Measurements from ENCODE around the gene CD248.
"Not testable (repeated sequence)": the region's sequence is repeated elsewhere in the genome, so short reads cannot be mapped to it uniquely, and the experiment has no call there.

CD248 gene, protein sequence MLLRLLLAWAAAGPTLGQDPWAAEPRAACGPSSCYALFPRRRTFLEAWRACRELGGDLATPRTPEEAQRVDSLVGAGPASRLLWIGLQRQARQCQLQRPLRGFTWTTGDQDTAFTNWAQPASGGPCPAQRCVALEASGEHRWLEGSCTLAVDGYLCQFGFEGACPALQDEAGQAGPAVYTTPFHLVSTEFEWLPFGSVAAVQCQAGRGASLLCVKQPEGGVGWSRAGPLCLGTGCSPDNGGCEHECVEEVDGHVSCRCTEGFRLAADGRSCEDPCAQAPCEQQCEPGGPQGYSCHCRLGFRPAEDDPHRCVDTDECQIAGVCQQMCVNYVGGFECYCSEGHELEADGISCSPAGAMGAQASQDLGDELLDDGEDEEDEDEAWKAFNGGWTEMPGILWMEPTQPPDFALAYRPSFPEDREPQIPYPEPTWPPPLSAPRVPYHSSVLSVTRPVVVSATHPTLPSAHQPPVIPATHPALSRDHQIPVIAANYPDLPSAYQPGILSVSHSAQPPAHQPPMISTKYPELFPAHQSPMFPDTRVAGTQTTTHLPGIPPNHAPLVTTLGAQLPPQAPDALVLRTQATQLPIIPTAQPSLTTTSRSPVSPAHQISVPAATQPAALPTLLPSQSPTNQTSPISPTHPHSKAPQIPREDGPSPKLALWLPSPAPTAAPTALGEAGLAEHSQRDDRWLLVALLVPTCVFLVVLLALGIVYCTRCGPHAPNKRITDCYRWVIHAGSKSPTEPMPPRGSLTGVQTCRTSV

GRCh38 chr11:66316849-66317251 is at the start of gene CD248:
Gene CD248, minus strand, starts transcription at chr11:66317044. Its CDS starts 17 bp downstream, at chr11:66317027.
- Histone ChIP-seq H3K9me3 (ENCODE audit: control insufficient read depth, low read length) (no peaks in the 10 kb centered on the region), H3K27me3 (ENCODE audit: control insufficient read depth, insufficient read depth, low read length) (peaks cover 3% of the 10 kb centered on the region), H3K36me3 (ENCODE audit: control insufficient read depth, insufficient read depth, low read length) (no peaks in the 10 kb centered on the region), H3K4me3 (ENCODE audit: low read length) (no peak within 1 kb of the TSS), H3K9ac (ENCODE audit: low read length) (no peak within 1 kb of the TSS), H3K4me1 (ENCODE audit: control insufficient read depth, insufficient read depth, low read length) (peaks cover 7% of the 10 kb centered on the region)

DNA sequence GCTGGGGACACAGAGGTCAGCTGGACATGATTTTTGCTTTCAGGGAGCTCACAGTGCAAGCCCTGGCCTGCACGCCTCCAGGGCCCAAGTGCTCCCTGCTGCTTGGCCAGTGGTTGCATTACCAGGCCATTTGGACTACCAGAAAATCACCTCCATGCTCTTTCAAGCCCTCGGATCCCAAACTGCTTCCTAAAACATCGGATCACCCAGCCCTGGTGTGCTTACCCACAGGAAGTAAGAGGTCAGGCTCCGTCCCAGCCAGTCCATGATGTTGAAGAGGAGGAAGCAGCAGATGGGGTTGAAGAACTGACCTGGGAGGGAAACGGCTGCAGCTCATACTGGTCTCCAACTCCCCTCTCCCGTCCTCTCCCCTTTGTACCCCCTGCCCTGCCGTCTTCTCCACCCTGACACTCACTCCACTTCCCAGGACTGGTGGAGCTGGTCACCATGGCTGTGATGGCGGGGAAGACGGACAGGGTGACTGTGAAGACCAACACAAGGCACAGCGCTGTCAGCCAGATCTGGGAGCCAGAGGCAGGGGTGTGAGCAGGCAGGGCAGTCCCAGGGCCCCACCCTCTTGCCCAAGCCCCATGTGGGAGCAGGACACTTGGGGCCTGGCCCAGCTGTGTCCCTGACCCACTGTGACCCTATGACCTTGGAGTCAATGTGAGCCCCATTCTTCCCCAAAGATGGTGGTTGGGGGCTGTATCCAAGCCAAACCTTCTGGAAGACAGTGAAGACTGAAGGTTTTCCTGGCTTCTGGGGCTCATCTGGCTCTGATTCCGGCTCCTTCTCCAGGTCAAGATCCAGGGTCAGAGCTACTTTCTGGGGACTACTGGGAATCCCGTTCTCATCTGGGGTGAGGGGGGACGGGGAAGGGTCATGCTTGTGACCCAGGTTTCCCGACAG is 49.1 kb upstream of the CD248 start:
- Histone ChIP-seq H3K9ac (ENCODE audit: low read length) (no peak overlapping the region), H3K36me3 (ENCODE audit: control insufficient read depth, insufficient read depth, low read length) (no peaks in the 10 kb centered on the region), H3K9me3 (ENCODE audit: control insufficient read depth, low read length) (no peaks in the 10 kb centered on the region), H3K4me1 (ENCODE audit: control insufficient read depth, insufficient read depth, low read length) (peaks cover 15% of the 10 kb centered on the region), H3K4me3 (ENCODE audit: low read length) (no peak overlapping the region), H3K27me3 (ENCODE audit: control insufficient read depth, insufficient read depth, low read length) (no peaks in the 10 kb centered on the region)

DNA sequence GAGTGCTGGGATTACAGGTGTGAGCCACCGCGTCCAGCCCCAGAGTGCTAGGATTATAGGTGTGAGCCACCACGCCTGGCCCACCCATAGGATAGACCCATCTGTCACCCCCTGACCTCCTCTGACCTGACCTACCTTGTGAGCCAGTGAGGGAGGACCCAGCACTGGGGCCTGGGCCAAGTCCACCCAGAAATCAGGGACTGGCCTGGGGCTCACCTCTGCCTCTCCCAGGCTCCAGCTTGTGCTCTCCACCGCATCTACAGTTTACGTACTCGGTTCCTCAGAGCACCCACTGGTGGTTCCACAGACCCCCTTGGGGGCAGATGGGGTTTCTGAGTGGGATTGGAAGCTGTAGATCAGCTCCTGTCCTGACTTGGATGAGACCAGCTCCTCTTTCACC is 48.3 kb upstream of the CD248 start:
- Histone ChIP-seq H3K9me3 (ENCODE audit: control insufficient read depth, low read length) (no peaks in the 10 kb centered on the region), H3K9ac (ENCODE audit: low read length) (no peak overlapping the region)

DNA sequence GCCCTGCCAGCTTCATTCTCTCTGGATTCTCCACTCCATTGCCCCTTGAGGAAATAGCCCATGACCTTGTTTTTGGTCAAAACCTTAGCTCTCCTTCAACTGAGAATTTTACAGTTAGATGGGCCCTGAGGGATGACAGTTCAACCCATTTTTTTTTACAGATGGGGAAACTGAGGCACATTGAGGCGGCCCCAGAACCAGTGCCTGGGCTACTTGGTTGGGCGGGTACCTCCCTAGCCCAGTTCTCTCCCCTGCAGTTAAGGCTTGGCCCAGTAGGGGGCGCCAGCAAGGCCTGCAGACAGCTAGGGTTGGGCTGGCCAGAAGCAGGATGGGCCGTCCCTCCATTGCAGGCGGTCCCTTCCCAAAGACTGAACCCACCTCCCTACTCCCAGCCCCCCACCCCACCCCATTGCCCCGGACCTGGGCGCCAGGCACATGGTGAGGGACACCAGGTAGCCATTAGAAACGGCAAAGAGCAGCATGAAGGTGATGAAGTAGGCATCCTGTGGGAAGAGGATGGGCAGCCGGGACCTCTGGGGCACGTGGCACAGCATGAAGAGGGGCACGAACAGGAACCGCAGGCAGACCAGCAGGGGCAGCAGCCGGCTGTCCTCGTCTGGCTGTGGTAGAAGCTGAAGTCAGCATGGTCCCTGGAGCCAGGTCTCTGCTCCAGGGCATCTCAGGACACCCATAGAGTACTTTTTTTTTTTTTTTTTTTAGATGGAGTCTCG is 47.1 kb upstream of the CD248 start:
- Histone ChIP-seq H3K9ac (ENCODE audit: low read length) (peak overlapping the region; percentile 15), H3K9me3 (ENCODE audit: control insufficient read depth, low read length) (no peaks in the 10 kb centered on the region)

More for the DNA sequence above, 48.3 kb upstream of the CD248 start:
- no peaks in the 10 kb centered on the region for H3K27me3 ChIP-seq (ENCODE audit: control insufficient read depth, insufficient read depth, low read length)
- H3K4me3 ChIP-seq (ENCODE audit: low read length), result no peak overlapping the region
- H3K4me1 ChIP-seq (ENCODE audit: control insufficient read depth, insufficient read depth, low read length), result peaks cover 15% of the 10 kb centered on the region
- H3K36me3 ChIP-seq (ENCODE audit: control insufficient read depth, insufficient read depth, low read length), result no peaks in the 10 kb centered on the region

DNA sequence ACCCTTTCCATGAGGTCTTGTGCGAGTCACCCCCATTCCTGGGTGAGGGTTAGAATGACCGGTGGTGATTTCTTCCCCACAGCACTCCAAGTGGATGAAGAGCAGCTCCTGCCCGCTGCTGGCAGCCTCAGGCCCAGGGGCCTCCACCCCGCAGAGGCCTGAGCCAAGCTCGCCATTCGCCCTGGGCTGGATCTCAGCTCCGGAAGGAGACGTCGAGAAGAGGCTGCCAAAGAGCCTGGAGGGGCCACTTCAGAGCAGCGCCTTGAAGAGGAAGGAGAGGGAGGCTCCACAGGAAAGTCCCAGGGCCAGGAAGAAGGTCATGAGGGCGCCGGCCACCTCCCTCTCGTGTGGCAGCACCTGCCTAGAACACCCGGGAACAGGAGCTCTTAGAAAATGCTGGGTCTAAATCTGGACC is 46.4 kb upstream of the CD248 start:
- H3K4me1 ChIP-seq (ENCODE audit: control insufficient read depth, insufficient read depth, low read length), result peaks cover 7% of the 10 kb centered on the region
- H3K27me3 ChIP-seq (ENCODE audit: control insufficient read depth, insufficient read depth, low read length), result no peaks in the 10 kb centered on the region
- H3K9me3 ChIP-seq (ENCODE audit: control insufficient read depth, low read length), result no peaks in the 10 kb centered on the region
- H3K4me3 ChIP-seq (ENCODE audit: low read length), result no peak overlapping the region
- no peaks in the 10 kb centered on the region for H3K36me3 ChIP-seq (ENCODE audit: control insufficient read depth, insufficient read depth, low read length)
- peak overlapping the region; percentile 15 for H3K9ac ChIP-seq (ENCODE audit: low read length)

More for the DNA sequence above, 47.1 kb upstream of the CD248 start:
- no peaks in the 10 kb centered on the region for H3K36me3 ChIP-seq (ENCODE audit: control insufficient read depth, insufficient read depth, low read length)
- no peak overlapping the region for H3K4me3 ChIP-seq (ENCODE audit: low read length)
- H3K27me3 ChIP-seq (ENCODE audit: control insufficient read depth, insufficient read depth, low read length), result no peaks in the 10 kb centered on the region
- H3K4me1 ChIP-seq (ENCODE audit: control insufficient read depth, insufficient read depth, low read length), result peaks cover 7% of the 10 kb centered on the region

- Histone ChIP-seq H3K9ac (ENCODE audit: low read length) (no peak overlapping the region), H3K4me1 (ENCODE audit: control insufficient read depth, insufficient read depth, low read length) (peaks cover 7% of the 10 kb centered on the region), H3K9me3 (ENCODE audit: control insufficient read depth, low read length) (no peaks in the 10 kb centered on the region)
Observed at GRCh38 chr11:66362481-66363147, 45.8 kb upstream of the CD248 start.

DNA sequence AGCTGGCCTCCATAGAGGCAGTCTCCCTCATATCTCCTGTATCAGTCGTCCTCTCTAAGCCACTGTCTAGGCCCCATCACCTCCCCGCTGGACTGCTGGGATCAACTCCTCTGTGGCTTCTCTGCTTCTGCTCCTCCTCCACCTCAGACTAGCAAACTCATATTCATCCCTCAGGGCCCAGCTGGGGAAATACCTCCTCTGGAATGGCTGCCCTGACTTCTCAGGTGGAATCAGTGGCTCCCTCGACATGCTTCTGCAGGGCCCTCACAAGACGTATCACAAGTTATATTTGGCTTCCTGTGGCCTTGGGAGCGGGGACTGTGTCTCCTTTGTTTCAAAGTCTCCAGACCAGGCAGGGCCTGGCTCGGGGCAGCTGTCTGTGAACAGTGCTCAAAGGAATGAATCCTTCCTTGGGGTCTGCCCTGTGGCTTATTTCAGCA is 44.7 kb upstream of the CD248 start:
- H3K4me3 ChIP-seq (ENCODE audit: low read length), result no peak overlapping the region
- H3K27me3 ChIP-seq (ENCODE audit: control insufficient read depth, insufficient read depth, low read length), result no peaks in the 10 kb centered on the region
- peaks cover 7% of the 10 kb centered on the region for H3K4me1 ChIP-seq (ENCODE audit: control insufficient read depth, insufficient read depth, low read length)
- no peaks in the 10 kb centered on the region for H3K36me3 ChIP-seq (ENCODE audit: control insufficient read depth, insufficient read depth, low read length)
- H3K9ac ChIP-seq (ENCODE audit: low read length), result no peak overlapping the region
- H3K9me3 ChIP-seq (ENCODE audit: control insufficient read depth, low read length), result no peaks in the 10 kb centered on the region

More at GRCh38 chr11:66362481-66363147, 45.8 kb upstream of the CD248 start:
- Histone ChIP-seq H3K27me3 (ENCODE audit: control insufficient read depth, insufficient read depth, low read length) (no peaks in the 10 kb centered on the region), H3K36me3 (ENCODE audit: control insufficient read depth, insufficient read depth, low read length) (no peaks in the 10 kb centered on the region), H3K4me3 (ENCODE audit: low read length) (no peak overlapping the region)

GRCh38 chr11:66360406-66361073 is 43.7 kb upstream of the CD248 start:
- no peak overlapping the region for H3K4me3 ChIP-seq (ENCODE audit: low read length)
- no peaks in the 10 kb centered on the region for H3K27me3 ChIP-seq (ENCODE audit: control insufficient read depth, insufficient read depth, low read length)
- no peak overlapping the region for H3K9ac ChIP-seq (ENCODE audit: low read length)
- no peaks in the 10 kb centered on the region for H3K9me3 ChIP-seq (ENCODE audit: control insufficient read depth, low read length)
- no peaks in the 10 kb centered on the region for H3K36me3 ChIP-seq (ENCODE audit: control insufficient read depth, insufficient read depth, low read length)
- peaks cover 7% of the 10 kb centered on the region for H3K4me1 ChIP-seq (ENCODE audit: control insufficient read depth, insufficient read depth, low read length)

GRCh38 chr11:66359662-66360087 is 42.8 kb upstream of the CD248 start:
- H3K9ac ChIP-seq (ENCODE audit: low read length), result no peak overlapping the region
- H3K27me3 ChIP-seq (ENCODE audit: control insufficient read depth, insufficient read depth, low read length), result no peaks in the 10 kb centered on the region
- no peaks in the 10 kb centered on the region for H3K9me3 ChIP-seq (ENCODE audit: control insufficient read depth, low read length)
- H3K4me1 ChIP-seq (ENCODE audit: control insufficient read depth, insufficient read depth, low read length), result peaks cover 7% of the 10 kb centered on the region
- no peak overlapping the region for H3K4me3 ChIP-seq (ENCODE audit: low read length)
- H3K36me3 ChIP-seq (ENCODE audit: control insufficient read depth, insufficient read depth, low read length), result no peaks in the 10 kb centered on the region

- not testable (repeated sequence) for H3K27me3 ChIP-seq (ENCODE audit: control insufficient read depth, insufficient read depth, low read length); H3K36me3 ChIP-seq (ENCODE audit: control insufficient read depth, insufficient read depth, low read length); H3K9me3 ChIP-seq (ENCODE audit: control insufficient read depth, low read length)
- H3K4me1 ChIP-seq (ENCODE audit: control insufficient read depth, insufficient read depth, low read length), result peaks cover 50% of the 10 kb centered on the region
- H3K9ac ChIP-seq (ENCODE audit: low read length), result peak overlapping the region; percentile 22
- peak overlapping the region; percentile 32 for H3K4me3 ChIP-seq (ENCODE audit: low read length)
Observed at GRCh38 chr11:66350560-66351235, 33.9 kb upstream of the CD248 start.
